ENCODE measurements around the gene ZMYND10.
"Not testable (repeated sequence)": the region's sequence is repeated elsewhere in the genome, so short reads cannot be mapped to it uniquely, and the experiment has no call there.

Gene ZMYND10

GRCh38 chr3:50312041-50312440 lies 33.5 kb downstream of the ZMYND10 start:
- DNase-seq (ENCODE audit: low read depth in 2 of 3, low spot score in 2 of 3): not testable (repeated sequence)

DNA sequence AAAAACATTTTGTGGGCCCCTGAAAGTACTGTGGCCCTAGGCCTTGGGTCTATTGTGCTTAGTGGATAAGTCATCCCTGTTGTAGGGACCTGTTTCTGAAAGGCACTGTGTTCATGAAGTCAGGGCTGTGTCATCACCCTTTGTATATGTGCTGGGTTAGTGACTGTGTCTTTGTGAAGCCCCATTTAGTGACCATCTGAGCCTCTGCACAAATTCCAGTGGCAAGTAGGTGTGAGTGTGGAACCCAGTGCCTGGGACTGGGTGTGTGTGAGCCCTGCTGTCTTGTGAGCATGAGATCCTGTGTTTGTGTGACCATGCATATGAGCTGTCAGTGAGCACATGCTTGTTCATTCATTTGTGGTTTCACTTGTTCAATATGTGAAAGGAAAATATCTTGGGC lies 40.9 kb downstream of the ZMYND10 start:
- DNase-seq (ENCODE audit: low read depth in 2 of 3, low spot score in 2 of 3): no peak

- DNase-seq (ENCODE audit: low read depth in 2 of 3, low spot score in 2 of 3): no peak
Observed at GRCh38 chr3:50303013-50303815, 42.3 kb downstream of the ZMYND10 start, which contains the start of gene HYAL1. HYAL1 (minus strand) TSS chr3:50303574; CDS start chr3:50302956, 618 bp downstream.

DNA sequence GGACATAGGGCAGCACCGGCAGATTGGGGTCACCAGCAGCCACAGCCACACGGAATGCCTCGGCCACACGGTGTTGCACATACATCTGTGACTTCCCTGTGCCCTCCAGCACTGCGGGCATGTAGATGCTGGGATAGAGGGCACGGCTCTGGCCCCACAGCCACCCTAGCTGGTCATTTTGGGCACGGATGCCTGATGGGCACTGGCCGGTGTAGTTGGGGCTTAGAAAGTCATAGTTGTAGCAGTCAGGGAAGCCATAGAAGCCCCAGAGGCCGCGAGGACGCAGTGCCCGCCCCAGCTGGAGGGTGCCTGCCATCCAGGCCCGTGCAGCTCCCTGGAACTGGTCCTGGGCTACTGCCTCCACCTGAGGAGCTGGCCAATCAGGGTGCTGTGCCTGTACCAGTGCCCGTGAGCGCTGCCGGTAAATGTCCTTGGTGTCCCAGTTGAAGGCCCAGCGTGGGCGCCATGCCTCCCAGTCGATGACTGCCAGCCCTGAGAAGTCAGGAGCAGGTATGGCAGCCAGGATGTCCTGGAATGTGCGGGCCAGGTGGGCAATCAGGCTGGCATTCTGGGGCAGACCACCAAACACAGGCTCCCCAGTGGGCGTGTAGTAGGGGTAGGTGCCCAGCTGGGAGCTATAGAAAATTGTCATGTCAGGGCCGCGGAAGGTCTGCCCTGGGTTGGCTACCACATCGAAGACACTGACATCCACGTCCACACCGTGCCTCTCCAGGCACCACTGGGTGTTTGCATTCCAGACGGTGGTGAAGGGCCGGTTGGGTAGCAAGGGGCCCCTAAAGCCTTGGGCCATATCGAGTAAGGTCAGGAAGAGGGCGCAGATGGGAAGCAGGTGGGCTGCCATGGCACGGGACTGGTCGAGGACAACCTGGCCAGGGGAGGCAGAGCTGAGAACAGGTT lies 43.2 kb downstream of the ZMYND10 start:
- no peak for DNase-seq (ENCODE audit: low read depth in 2 of 3, low spot score in 2 of 3)

DNA sequence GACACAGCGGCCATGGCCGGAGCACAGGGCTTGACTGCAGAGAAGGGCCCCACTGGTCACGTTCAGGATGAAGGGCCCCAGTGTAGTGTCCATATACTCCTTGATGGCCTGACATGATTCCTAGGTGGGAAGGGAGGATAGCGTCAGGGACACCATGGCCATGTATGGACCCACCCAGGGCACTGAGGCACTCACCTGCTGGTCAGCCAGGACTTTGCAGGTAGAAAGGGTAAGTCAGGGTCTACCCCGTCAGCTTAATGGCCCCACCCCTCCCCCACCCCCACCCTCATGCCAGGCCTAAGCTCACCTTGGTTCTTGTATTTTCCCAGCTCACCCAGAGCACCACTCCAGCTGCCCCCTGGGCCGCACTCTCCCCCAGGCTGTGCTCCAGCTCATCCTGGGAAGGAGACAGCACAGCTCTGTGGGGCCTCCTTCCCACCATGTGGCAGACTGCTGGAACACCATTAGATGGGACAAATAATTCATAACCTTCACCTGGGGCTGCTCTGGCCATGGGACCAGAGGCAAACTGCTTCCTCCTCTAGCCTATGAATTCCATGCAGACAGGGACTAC lies 44.8 kb downstream of the ZMYND10 start:
- no peak for DNase-seq (ENCODE audit: low read depth in 2 of 3, low spot score in 2 of 3)

GRCh38 chr3:50299929-50300680 lies 45.4 kb downstream of the ZMYND10 start:
- DNase-seq (ENCODE audit: low read depth in 2 of 3, low spot score in 2 of 3): no peak

DNA sequence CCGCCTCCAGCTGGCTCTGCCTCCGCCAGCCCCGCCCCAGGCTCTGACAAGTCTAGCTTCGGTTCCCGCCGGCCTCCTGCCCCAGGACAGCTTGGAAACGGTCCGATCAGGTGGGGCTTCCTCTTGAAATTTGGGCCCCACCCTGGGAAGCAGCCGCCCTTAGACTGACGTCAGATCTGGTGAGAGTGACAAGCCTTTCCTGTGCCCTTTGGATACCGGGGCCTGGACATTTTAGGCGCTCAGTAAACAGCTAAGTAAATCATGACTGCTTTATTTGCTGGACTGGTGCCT lies 45.9 kb downstream of the ZMYND10 start:
- DNase-seq (ENCODE audit: low read depth in 2 of 3, low spot score in 2 of 3): no peak

DNA sequence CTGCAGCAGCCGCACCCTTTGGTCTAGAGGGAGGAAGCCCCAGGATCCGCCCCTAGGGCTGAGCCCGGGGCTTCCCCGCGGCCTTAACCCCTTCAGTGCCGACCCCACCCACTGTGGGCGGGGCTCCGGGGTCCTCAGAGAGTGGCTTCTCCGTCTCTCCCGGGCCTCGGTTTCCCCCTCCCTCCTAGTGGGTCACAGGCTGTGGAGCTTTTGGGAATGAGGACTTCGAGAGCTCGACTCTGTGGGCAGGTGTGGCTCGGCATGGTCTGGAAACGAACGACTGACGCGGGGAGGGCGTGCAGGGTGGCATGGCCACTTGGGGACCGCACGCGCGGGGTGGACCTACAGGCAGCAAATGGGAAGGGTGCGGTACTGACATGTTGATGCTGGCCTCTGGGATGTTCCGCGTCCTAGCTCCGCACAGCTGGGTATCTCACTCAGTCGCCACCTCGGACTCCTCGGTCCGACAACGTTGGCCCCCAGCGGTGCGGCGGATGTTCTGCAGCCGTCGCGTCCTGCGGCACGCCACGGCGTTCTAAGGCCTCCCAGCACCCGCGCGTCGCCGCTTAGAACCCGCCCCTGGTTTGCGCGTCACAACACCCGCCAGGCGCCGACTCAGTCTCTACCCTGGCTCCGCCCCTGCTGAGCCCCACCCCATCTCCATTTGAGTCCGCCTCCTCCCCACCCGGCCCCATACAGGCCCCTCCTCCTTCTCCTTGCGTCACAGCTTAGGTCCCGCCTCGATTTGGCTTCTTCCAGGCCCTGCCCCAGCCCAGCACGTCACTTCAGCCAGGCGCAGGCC lies 46.5 kb downstream of the ZMYND10 start, which contains the start of the genes HYAL3 and NAA80:
HYAL3 (minus strand) TSS at position 570 of the 802 bp plus-strand sequence. CDS start 3,803 bp downstream, outside the sequence.
NAA80 (minus strand) TSS at position 570 of the 802 bp plus-strand sequence. CDS start 1,942 bp downstream, outside the sequence.
- DNase-seq (ENCODE audit: low read depth in 2 of 3, low spot score in 2 of 3): peak; percentile 96 to 98 (median 96)

DNA sequence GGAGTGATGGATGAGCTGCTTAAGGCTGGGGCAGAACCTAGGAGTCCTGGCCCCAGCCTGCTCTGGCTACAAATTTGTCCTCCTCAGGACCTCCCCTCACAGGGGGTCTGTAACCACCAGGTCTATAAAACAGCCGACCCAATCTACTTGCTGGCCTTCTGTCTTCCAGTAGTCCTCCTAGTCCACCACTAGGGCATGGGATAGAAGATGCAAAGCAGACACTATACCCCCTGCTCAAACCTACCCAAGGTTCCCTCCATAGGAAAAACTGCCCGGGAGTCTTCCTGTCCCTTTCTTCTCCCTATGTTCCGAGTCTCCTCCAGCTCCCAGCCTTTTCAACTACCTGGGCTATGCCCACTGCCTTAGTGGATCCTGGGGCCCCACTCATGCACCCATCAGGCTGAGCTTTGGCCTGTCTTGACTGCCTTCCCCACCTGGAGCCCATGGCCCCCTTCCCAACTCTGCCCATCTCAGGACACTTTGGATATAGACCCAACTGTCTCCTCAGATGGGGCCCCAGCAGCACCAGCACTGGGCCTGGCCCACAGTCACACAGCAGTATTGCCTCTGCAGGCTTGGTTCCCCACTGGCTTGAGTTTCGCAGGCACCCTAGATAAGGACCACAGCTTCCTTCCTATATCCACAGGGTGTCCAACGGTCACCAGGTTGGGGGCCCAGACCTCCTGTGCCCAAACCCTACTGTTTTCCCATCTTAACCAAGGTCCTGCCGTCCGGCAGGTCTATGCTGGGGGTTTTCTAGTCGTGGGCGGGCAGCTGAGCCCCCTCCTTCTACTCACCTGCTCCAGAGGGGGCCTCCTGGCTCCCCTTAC lies 47.4 kb downstream of the ZMYND10 start:
- DNase-seq (ENCODE audit: low read depth in 2 of 3, low spot score in 2 of 3): no peak

GRCh38 chr3:50297384-50297775 lies 48.2 kb downstream of the ZMYND10 start:
- no peak for DNase-seq (ENCODE audit: low read depth in 2 of 3, low spot score in 2 of 3)

- no peak for DNase-seq (ENCODE audit: low read depth in 2 of 3, low spot score in 2 of 3)
Observed at GRCh38 chr3:50296721-50297383, 48.7 kb downstream of the ZMYND10 start.

DNA sequence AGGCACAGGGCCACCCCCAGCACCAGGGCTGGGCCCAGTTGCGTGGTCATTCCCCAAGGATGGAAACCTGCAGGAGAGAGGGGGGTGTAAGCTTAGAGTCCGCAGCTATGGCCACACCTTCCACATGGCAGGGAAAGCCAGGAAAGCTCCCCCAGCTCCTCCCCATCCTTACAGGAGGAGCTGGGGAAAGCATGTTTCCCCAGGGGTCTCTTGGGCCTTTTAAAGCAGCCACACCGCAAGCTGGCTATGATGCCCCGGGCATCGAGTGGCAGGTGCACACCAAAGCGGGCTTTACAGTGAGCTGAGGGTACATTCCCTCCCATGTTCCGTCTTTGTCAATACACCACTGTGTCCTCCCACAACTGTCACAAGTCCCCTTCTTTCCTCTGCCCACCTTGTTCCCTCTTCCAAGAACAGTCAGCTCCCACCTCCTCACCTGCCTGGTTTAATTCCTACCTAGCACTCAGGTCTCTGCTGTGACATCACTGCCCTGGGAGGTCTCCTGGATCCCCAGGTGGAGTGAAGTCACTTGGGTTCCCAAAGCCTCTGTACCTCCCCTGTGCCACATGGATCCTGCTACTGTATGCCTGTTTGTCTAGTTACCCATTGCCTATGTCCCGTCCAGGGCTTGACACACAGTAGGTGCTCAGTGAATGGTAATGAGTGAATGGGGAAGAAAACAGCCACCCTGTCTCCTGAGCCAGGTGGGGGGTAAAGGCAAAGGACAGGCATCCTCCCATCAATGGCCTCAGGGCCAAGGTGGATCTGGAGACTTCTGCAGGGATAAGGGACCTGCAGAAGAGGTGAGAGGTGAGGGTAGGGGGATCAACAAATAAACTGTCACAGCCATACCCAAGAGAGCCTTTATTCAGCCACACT lies 49.7 kb downstream of the ZMYND10 start:
- DNase-seq (ENCODE audit: low read depth in 2 of 3, low spot score in 2 of 3): no peak

DNA sequence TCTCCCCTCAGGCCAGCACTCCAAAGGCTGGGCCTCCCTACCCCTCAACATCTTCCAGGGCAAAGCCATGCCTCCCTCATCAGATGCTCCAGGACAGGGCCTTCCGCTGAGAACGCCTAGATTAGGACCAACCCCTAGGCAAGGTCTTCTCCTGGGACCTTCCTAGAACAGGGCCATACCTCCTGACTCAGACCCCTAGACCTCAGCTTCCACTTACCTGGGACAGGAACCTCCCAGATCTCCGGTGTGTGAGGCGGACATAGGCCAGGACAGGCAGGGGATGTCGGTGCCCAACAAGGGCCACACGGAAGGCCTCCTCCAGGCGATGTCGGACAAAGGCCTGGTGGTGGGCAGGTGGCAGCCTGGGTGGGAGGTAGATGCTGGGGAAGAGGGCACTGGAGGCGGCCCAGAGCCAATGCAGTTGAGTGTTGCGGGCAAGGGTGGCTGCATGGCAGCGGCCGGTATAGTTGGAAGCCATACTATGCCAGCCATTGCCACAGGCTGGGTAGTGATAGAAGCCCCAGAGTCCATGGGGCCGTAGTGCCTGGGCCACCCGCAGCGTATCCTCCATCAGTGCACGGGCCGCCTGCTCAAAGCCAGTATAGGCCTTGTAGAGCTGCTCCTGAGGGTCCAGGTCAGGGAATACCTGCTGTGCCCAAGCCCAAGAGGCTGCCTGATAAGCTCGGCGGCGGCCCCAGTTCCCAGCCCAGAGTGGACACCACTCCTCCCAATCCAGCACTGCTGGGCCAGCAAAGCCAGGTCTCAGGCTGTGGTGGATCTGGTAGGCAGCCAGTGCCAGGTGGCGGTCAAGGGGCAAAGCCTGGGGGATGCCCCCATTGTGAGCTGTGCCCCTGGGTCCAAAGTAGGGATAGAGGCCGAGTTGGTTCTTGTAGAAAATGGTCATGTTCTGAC lies 50.8 kb downstream of the ZMYND10 start:
- no peak for DNase-seq (ENCODE audit: low read depth in 2 of 3, low spot score in 2 of 3)

GRCh38 chr3:50294089-50294488 lies 51.4 kb downstream of the ZMYND10 start:
- no peak for DNase-seq (ENCODE audit: low read depth in 2 of 3, low spot score in 2 of 3)

- DNase-seq (ENCODE audit: low read depth in 2 of 3, low spot score in 2 of 3): no peak
Observed at GRCh38 chr3:50293079-50293801, 52.3 kb downstream of the ZMYND10 start.

Measured in activated CD8-positive, alpha-beta memory T cell treated with anti-CD3 and anti-CD28 coated beads for 48 hours (primary cell).